Measurements from ENCODE around the gene GNG8. TPM values are rescaled to one million over a fixed set of nuclear protein-coding genes. Genes with fewer than 3 reads are reported as not detected.
"Not testable (repeated sequence)": the region's sequence is repeated elsewhere in the genome, so short reads cannot be mapped to it uniquely, and the experiment has no call there.

The GNG8 gene
- total RNA-seq, 1 experiment from 2014 or later = not detected

GRCh38 chr19:46629546-46630025 is 6.4 kb downstream of the GNG8 start:
- no peak overlapping the region for H3K4me3 Mint-ChIP-seq (ENCODE audit: unreplicated experiment)
- no peaks in the 10 kb centered on the region for H3K36me3 Mint-ChIP-seq (ENCODE audit: insufficient read depth, unreplicated experiment)
- Histone ChIP-seq H3K4me3 (ENCODE audit: low read depth, low read length) (no peak overlapping the region), H3K9me3 (no peaks in the 10 kb centered on the region), H3K27me3 (replicated peaks; ENCODE audit: control insufficient read depth, insufficient read depth, low read length) (no peaks in the 10 kb centered on the region; the same call in 1 of the 2 replicates), H3K36me3 (ENCODE audit: control insufficient read depth, insufficient read depth, low read length) (no peaks in the 10 kb centered on the region), H3K4me1 (peaks cover 9% of the 10 kb centered on the region)
- H3K27ac Mint-ChIP-seq (ENCODE audit: unreplicated experiment) = no peak overlapping the region
- POLR2A ChIA-PET = interaction anchor here (0.6 kb wide), 1 partner anchor 85 kb away, joined by 15 read pairs; no protein-coding TSS in a partner anchor
- no peak for DNase-seq
- CTCF ChIA-PET = interaction anchor here (2.4 to 3.0 kb wide), 2 partner anchors 12 to 32 kb away, joined by 11 to 15 read pairs; partner anchors contain the start of gene DACT3
- intact Hi-C loops (cut with micrococcal nuclease; ENCODE audit: unreplicated experiment) = no loop called here
- no peaks in the 10 kb centered on the region for H3K9me3 Mint-ChIP-seq (ENCODE audit: unreplicated experiment)
- peaks cover 8% of the 10 kb centered on the region for H3K4me1 Mint-ChIP-seq (ENCODE audit: low read depth, unreplicated experiment)
- H3K27me3 Mint-ChIP-seq (ENCODE audit: insufficient read depth, unreplicated experiment) = peaks cover 5% of the 10 kb centered on the region
- no peak for TF ChIP-seq CTCF (IDR thresholded peaks at IDR 0.05; ENCODE audit: insufficient read depth in 1 of 2, low read depth in 1 of 2, low read length in 1 of 2, severe bottlenecking in 1 of 2, unreplicated experiment in 1 of 2)
- BruUV-seq (replicated peaks) = no TSS peak

GRCh38 chr19:46628970-46629369 is 7.0 kb downstream of the GNG8 start:
- H3K4me3 Mint-ChIP-seq (ENCODE audit: unreplicated experiment); intact Hi-C loops (cut with micrococcal nuclease; ENCODE audit: unreplicated experiment); H3K4me1 ChIP-seq; POLR2A ChIA-PET; H3K36me3 ChIP-seq (ENCODE audit: control insufficient read depth, insufficient read depth, low read length); H3K27ac Mint-ChIP-seq (ENCODE audit: unreplicated experiment); BruUV-seq (replicated peaks); H3K27me3 Mint-ChIP-seq (ENCODE audit: insufficient read depth, unreplicated experiment); H3K9me3 ChIP-seq; H3K36me3 Mint-ChIP-seq (ENCODE audit: insufficient read depth, unreplicated experiment); H3K4me3 ChIP-seq (ENCODE audit: low read depth, low read length); H3K27me3 ChIP-seq (replicated peaks; ENCODE audit: control insufficient read depth, insufficient read depth, low read length); H3K9me3 Mint-ChIP-seq (ENCODE audit: unreplicated experiment); DNase-seq; H3K4me1 Mint-ChIP-seq (ENCODE audit: low read depth, unreplicated experiment): not testable (repeated sequence)
- CTCF ChIA-PET = interaction anchor here (0.6 to 3.0 kb wide), 3 partner anchors 12 to 52 kb away, joined by 3 to 15 read pairs (median 11); partner anchors contain the start of gene DACT3

GRCh38 chr19:46626446-46626845 is 9.6 kb downstream of the GNG8 start:
- H3K4me3 ChIP-seq (ENCODE audit: low read depth, low read length) = no peak overlapping the region
- H3K27me3 Mint-ChIP-seq (ENCODE audit: insufficient read depth, unreplicated experiment) = no peaks in the 10 kb centered on the region

More at GRCh38 chr19:46626446-46626845, 9.6 kb downstream of the GNG8 start:
- H3K36me3 Mint-ChIP-seq (ENCODE audit: insufficient read depth, unreplicated experiment) = no peaks in the 10 kb centered on the region
- ChIA-PET CTCF (no interaction called here), POLR2A (no interaction called here)
- no peaks in the 10 kb centered on the region for H3K4me1 Mint-ChIP-seq (ENCODE audit: low read depth, unreplicated experiment)
- H3K27ac Mint-ChIP-seq (ENCODE audit: unreplicated experiment) = no peak overlapping the region
- H3K9me3 Mint-ChIP-seq (ENCODE audit: unreplicated experiment) = no peaks in the 10 kb centered on the region
- Histone ChIP-seq H3K36me3 (ENCODE audit: control insufficient read depth, insufficient read depth, low read length) (no peaks in the 10 kb centered on the region), H3K9me3 (no peaks in the 10 kb centered on the region), H3K4me1 (peaks cover 3% of the 10 kb centered on the region; the same call in 1 of the 2 replicates), H3K27me3 (replicated peaks; ENCODE audit: control insufficient read depth, insufficient read depth, low read length) (no peaks in the 10 kb centered on the region)
- no peak overlapping the region for H3K4me3 Mint-ChIP-seq (ENCODE audit: unreplicated experiment)
- BruUV-seq (replicated peaks) = no TSS peak
- no peak for DNase-seq
- intact Hi-C loops (cut with micrococcal nuclease; ENCODE audit: unreplicated experiment) = no loop called here
- no peak for TF ChIP-seq CTCF (IDR thresholded peaks at IDR 0.05; ENCODE audit: insufficient read depth in 1 of 2, low read depth in 1 of 2, low read length in 1 of 2, severe bottlenecking in 1 of 2, unreplicated experiment in 1 of 2)
